Measurements from ENCODE around the gene ADM5. TPM values are rescaled to one million over a fixed set of nuclear protein-coding genes. Genes with fewer than 3 reads are reported as not detected.

ADM5 gene
- total and polyA plus RNA-seq, 10 of the 15 experiments (the other 5 are each of a cell fraction or from before 2014, with no cell fraction given): 0.05 to 6.0 (median 1.2) TPM; not detected in 1

- peak; percentile 70; the same call in 1 of the 2 replicates for TF ChIP-seq ZBTB40 (IDR thresholded peaks at IDR 0.05; ENCODE audit: borderline replicate concordance)
- TF ChIP-seq MTA2 (IDR thresholded peaks at IDR 0.05; ENCODE audit: low read depth): no peak; the same call in 1 of the 2 replicates
- no peak for TF ChIP-seq STAT3 (IDR thresholded peaks at IDR 0.05; ENCODE audit: low read depth, low read length)
- TF ChIP-seq MAX (IDR thresholded peaks at IDR 0.05; ENCODE audit: low read depth, low read length): peak; percentile 40; the same call in 1 of the 2 replicates
- no peak for TF ChIP-seq BCL11A (IDR thresholded peaks at IDR 0.05; ENCODE audit: low read depth, low read length)
- no peak for TF ChIP-seq FOS (IDR thresholded peaks at IDR 0.05; ENCODE audit: borderline replicate concordance, extremely low read depth, insufficient read length)
- no peak for TF ChIP-seq LARP7 (IDR thresholded peaks at IDR 0.05)
- TF ChIP-seq KAT2A (conservative IDR thresholded peaks at IDR 0.05; ENCODE audit: control insufficient read depth, low read depth, low read length): no peak
- TF ChIP-seq SRF (IDR thresholded peaks at IDR 0.05; ENCODE audit: low read depth in 2 of 2, low read length in 2 of 2): 0 out of 4 replicates have a peak, but pooled peaks of 1 of the 2 experiments have one; percentile 35
- no peak for TF ChIP-seq SIN3A (IDR thresholded peaks at IDR 0.05; ENCODE audit: low read depth, low read length)
- TF ChIP-seq PML (IDR thresholded peaks at IDR 0.05; ENCODE audit: low read length): peak; percentile 76; the same call in 1 of the 2 replicates
- no peak for TF ChIP-seq ATF2 (IDR thresholded peaks at IDR 0.05; ENCODE audit: low read length)
- no peak; the same call in 1 of the 2 replicates for TF ChIP-seq CREB1 (IDR thresholded peaks at IDR 0.05; ENCODE audit: low read depth)
- no peak for TF ChIP-seq NR2C2 (IDR thresholded peaks at IDR 0.05; ENCODE audit: borderline replicate concordance, control insufficient read depth, insufficient read length, low read depth)
- no peak for TF ChIP-seq SUZ12 (IDR thresholded peaks at IDR 0.05; ENCODE audit: unreplicated experiment)
- no peak for TF ChIP-seq ZBTB33 (IDR thresholded peaks at IDR 0.05)
- no peak for TF ChIP-seq IRF4 (IDR thresholded peaks at IDR 0.05; ENCODE audit: low read depth, low read length)
- TF ChIP-seq ZSCAN29 (IDR thresholded peaks at IDR 0.05): no peak
- TF ChIP-seq RUNX3 (IDR thresholded peaks at IDR 0.05; ENCODE audit: low read length): 0 out of 2 replicates have a peak, but pooled peaks have one; percentile 6
- TF ChIP-seq MXI1 (IDR thresholded peaks at IDR 0.05; ENCODE audit: low read depth, low read length): peak; percentile 42
- TF ChIP-seq HDAC6 (IDR thresholded peaks at IDR 0.05; ENCODE audit: unreplicated experiment): no peak
Observed at GRCh38 chr19:49640113-49640898, 49.1 kb upstream of the ADM5 start, which contains the start of gene RRAS (continued).
